Measurements from ENCODE around the gene RABGAP1L.

DNA sequence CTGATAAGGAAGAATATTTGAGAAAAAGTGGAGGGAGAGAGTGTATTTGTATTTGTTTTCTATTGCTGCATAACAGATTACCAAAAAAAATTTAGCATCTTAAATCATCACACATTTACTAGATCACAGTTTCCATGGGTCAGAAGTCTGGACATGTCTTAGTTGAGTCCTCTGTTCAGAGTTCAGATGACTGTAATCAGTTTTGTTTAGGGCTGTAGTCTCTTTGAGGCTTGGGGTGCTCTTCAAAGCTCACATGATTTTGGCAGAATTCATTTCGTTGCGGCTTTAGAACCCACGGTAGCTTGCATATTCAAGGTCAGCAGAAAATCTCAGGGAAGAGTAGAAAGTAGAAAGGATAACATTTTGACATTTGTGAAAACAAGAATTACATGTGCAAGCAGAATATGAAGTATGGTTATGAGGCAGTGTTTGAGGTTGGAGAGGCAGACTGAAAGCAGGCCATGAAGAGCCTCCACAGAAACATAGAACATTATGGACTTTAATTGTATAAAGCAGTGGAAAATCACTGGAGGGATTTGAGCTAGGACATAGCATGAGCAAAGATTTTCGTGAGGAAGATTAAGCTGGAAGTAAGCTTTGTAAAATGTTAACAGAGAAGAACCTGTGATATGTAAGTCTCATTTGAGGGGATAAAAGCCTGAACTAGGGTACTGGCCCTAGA lies 177.8 kb downstream of the RABGAP1L start:
- TF ChIP-seq, protein P1, sequence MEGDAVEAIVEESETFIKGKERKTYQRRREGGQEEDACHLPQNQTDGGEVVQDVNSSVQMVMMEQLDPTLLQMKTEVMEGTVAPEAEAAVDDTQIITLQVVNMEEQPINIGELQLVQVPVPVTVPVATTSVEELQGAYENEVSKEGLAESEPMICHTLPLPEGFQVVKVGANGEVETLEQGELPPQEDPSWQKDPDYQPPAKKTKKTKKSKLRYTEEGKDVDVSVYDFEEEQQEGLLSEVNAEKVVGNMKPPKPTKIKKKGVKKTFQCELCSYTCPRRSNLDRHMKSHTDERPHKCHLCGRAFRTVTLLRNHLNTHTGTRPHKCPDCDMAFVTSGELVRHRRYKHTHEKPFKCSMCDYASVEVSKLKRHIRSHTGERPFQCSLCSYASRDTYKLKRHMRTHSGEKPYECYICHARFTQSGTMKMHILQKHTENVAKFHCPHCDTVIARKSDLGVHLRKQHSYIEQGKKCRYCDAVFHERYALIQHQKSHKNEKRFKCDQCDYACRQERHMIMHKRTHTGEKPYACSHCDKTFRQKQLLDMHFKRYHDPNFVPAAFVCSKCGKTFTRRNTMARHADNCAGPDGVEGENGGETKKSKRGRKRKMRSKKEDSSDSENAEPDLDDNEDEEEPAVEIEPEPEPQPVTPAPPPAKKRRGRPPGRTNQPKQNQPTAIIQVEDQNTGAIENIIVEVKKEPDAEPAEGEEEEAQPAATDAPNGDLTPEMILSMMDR (IDR thresholded peaks at IDR 0.05; ENCODE audit: low read depth, low read length) = no peak
- no peak for TF ChIP-seq EZH2phosphoT487 (IDR thresholded peaks at IDR 0.05; ENCODE audit: low read depth)
